GM23338 (cell line): Measurements from ENCODE around the gene CXXC1. TPM values are rescaled to one million over a fixed set of nuclear protein-coding genes. Genes with fewer than 3 reads are reported as not detected.

Source experiments
- ATAC-seq: fragments of 200-7000 bp; cut with Tn5 transposase; 3 replicates; pipeline ENCODE4 v1.9.1; 2020
- DNase-seq: peaks from one replicate; pipeline ENCODE4 v3.0.0-alpha.2; 2015; ENCODE audit warnings: low spot score
- H2AFZ ChIP-seq: fragments of 200-600 bp; sonication (generic); 2 replicates; pipeline ENCODE4 v1.8.0; 2016; ENCODE audit warnings: antibody characterized with exemption, mild to moderate bottlenecking, moderate library complexity
- H3F3A ChIP-seq: fragments of 200-600 bp; sonication (generic); replicated peaks from 2 replicates; pipeline ENCODE4 v1.8.0; 2017; ENCODE audit warnings: antibody characterized with exemption, mixed run types, low read depth
- H3K27ac ChIP-seq: fragments of 200-600 bp; sonication (generic); 2 replicates; pipeline ENCODE4 v1.6.1; 2016; ENCODE audit warnings: low read depth
- H3K27me3 ChIP-seq: fragments of 200-600 bp; sonication (generic); 2 replicates; pipeline ENCODE4 v1.8.0; 2016; ENCODE audit warnings: mild to moderate bottlenecking, mixed run types, moderate library complexity; ENCODE audit not compliant: insufficient read depth
- H3K36me3 ChIP-seq: fragments of 200-600 bp; sonication (generic); 2 replicates; pipeline ENCODE4 v1.8.0; 2016; ENCODE audit warnings: mild to moderate bottlenecking; ENCODE audit not compliant: insufficient read depth
- H3K4me1 ChIP-seq: fragments of 200-600 bp; sonication (generic); 2 replicates; pipeline ENCODE4 v1.8.0; 2016; ENCODE audit warnings: mild to moderate bottlenecking, moderate library complexity; ENCODE audit not compliant: insufficient read depth
- H3K4me2 ChIP-seq: fragments of 200-600 bp; sonication (generic); 2 replicates; pipeline ENCODE4 v1.7.1; 2017; ENCODE audit warnings: mixed run types
- H3K4me3 ChIP-seq: fragments of 200-600 bp; sonication (generic); 2 replicates; pipeline ENCODE4 v1.6.1; 2016; ENCODE audit warnings: mixed run types
- H3K79me2 ChIP-seq: fragments of 200-600 bp; sonication (generic); replicated peaks from 2 replicates; pipeline ENCODE4 v1.8.0; 2017; ENCODE audit warnings: mild to moderate bottlenecking; ENCODE audit not compliant: insufficient read depth
- H3K9me2 ChIP-seq: fragments of 200-600 bp; sonication (generic); 2 replicates; pipeline ENCODE4 v1.8.0; 2017; ENCODE audit not compliant: insufficient read depth
- H4K20me1 ChIP-seq: fragments of 200-600 bp; sonication (generic); replicated peaks from 2 replicates; pipeline ENCODE4 v1.8.0; 2017; ENCODE audit warnings: mild to moderate bottlenecking; ENCODE audit not compliant: insufficient read depth
- H3K27ac Mint-ChIP-seq: 2 replicates; pipeline ENCODE4 v1.8.0; 2020; ENCODE audit warnings: inconsistent platforms, mild to moderate bottlenecking, moderate library complexity, mixed read lengths
- H3K27me3 Mint-ChIP-seq: 3 replicates; pipeline ENCODE4 v1.8.0; 2022; ENCODE audit warnings: low read depth, mild to moderate bottlenecking, moderate library complexity, mixed read lengths, inconsistent platforms; ENCODE audit not compliant: insufficient read depth, poor library complexity
- H3K36me3 Mint-ChIP-seq: 3 replicates; pipeline ENCODE4 v1.8.0; 2021; ENCODE audit warnings: low read depth, mild to moderate bottlenecking, inconsistent platforms, moderate library complexity, mixed read lengths
- H3K4me1 Mint-ChIP-seq: 3 replicates; pipeline ENCODE4 v1.8.0; 2020; ENCODE audit warnings: mild to moderate bottlenecking, inconsistent platforms, mixed read lengths
- H3K4me3 Mint-ChIP-seq: 3 replicates; pipeline ENCODE4 v1.8.0; 2021; ENCODE audit warnings: moderate library complexity, mild to moderate bottlenecking, inconsistent platforms, mixed read lengths
- H3K9me3 Mint-ChIP-seq: 3 replicates; pipeline ENCODE4 v1.8.0; 2020; ENCODE audit warnings: moderate library complexity, mild to moderate bottlenecking, inconsistent platforms, mixed read lengths
- CREB1 ChIP-seq: fragments of 250-450 bp; sonication (Bioruptor Pico); IDR thresholded peaks from 2 replicates; pipeline ENCODE4 v1.5.0; 2020; ENCODE audit warnings: low read depth, mild to moderate bottlenecking, moderate library complexity
- EZH2 ChIP-seq: fragments of 200-600 bp; sonication (generic); IDR thresholded peaks from one replicate; pipeline ENCODE4 v1.8.0; 2017; ENCODE audit warnings: antibody characterized with exemption, mild to moderate bottlenecking, low read depth; ENCODE audit not compliant: unreplicated experiment
- EZH2phosphoT487 ChIP-seq: fragments of 200-600 bp; sonication (generic); IDR thresholded peaks from one replicate; pipeline ENCODE4 v1.8.1; 2018; ENCODE audit warnings: antibody characterized with exemption; ENCODE audit not compliant: unreplicated experiment
- JUNB ChIP-seq: IDR thresholded peaks from one replicate; pipeline ENCODE4 v1.6.1; 2016; ENCODE audit warnings: antibody characterized with exemption; ENCODE audit not compliant: unreplicated experiment
- NANOG ChIP-seq: IDR thresholded peaks from 2 replicates; pipeline ENCODE4 v1.6.1; 2016; ENCODE audit warnings: antibody characterized with exemption, borderline replicate concordance
- POLR2AphosphoS5 ChIP-seq: IDR thresholded peaks from 2 replicates; pipeline ENCODE4 v1.6.1; 2016; ENCODE audit warnings: antibody characterized with exemption, low read depth
- STAT1 ChIP-seq: IDR thresholded peaks from one replicate; pipeline ENCODE4 v1.6.1; 2016; ENCODE audit warnings: antibody characterized with exemption; ENCODE audit not compliant: unreplicated experiment
- ZNF114 ChIP-seq: fragments of 250-450 bp; sonication (Bioruptor Pico); IDR thresholded peaks from 2 replicates; pipeline ENCODE4 v1.5.0; 2020; ENCODE audit warnings: mild to moderate bottlenecking, moderate library complexity
- ZNF331 ChIP-seq: fragments of 250-450 bp; sonication (Bioruptor Pico); IDR thresholded peaks from 2 replicates; pipeline ENCODE4 v1.5.0; 2020; ENCODE audit warnings: low read depth, mild to moderate bottlenecking, moderate library complexity
- polyA plus RNA-seq: library from polyadenylated mRNA; unstranded; fragments of >200 nt; fragmentation: Nextera tagmentation; extraction: Ambion mirVana; gene quantifications from 2 replicates; pipeline ENCODE4 v1.2.1, GENCODE V29; 2016
- total RNA-seq: library from RNA; depleted of rRNA; stranded (reverse); fragments of >200 nt; shearing (Covaris generic); gene quantifications from 2 replicates; pipeline ENCODE4 v1.2.3, GENCODE V29; 2014
- TF ChIP-seq, protein P1 (sequence below), 2 experiments: fragments of 200-600 bp in 1 of 2; sonication (generic) in 1 of 2; conservative IDR thresholded peaks; 2 replicates each; pipeline versions ENCODE4 v1.5.1 to v1.6.1; 2016 to 2017; ENCODE audit warnings: antibody characterized with exemption in 2 of 2, low read depth in 2 of 2, mild to moderate bottlenecking in 2 of 2, moderate library complexity in 1 of 2
- TF ChIP-seq, protein P2 (sequence below): IDR thresholded peaks from one replicate; pipeline ENCODE4 v1.6.1; 2018; ENCODE audit warnings: antibody characterized with exemption; ENCODE audit not compliant: unreplicated experiment
- TF ChIP-seq, protein P3 (sequence below): fragments of 250-450 bp; sonication (Bioruptor Pico); IDR thresholded peaks from 2 replicates; pipeline ENCODE4 v1.5.0; 2020; ENCODE audit warnings: mild to moderate bottlenecking, moderate library complexity
- TF ChIP-seq, protein P4 (sequence below): IDR thresholded peaks from 2 replicates; pipeline ENCODE4 v1.6.1; 2016; ENCODE audit warnings: antibody characterized with exemption

The CXXC1 gene
- total and polyA plus RNA-seq, 2 experiments from 2014 or later: 59.0 to 74.3 TPM

DNA sequence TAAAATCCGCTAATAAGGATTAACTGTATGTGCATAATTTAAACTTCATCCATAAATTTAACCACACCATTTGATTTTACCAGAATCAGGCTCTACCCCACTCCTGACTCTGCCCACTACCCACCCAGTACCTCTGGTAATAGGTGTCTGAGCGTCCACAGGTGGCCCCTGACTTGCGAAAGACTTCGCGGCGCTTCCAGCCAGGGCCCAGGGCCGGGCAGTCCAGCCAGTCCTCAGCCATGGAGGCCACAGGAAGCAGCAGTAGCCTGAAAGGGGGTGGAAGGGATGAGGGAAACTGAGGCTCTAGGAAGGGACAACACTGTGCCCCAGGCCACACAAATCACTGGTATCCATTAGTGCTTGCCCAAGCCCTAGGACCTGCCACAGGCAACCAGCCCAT is 7.7 kb downstream of the CXXC1 start:
- Mint-ChIP-seq H3K4me3 (peak overlapping the region; percentile 91; the same call in 2 of the 3 replicates), H3K27ac (no peak overlapping the region), H3K9me3 (no peaks in the 10 kb centered on the region; the same call in 2 of the 3 replicates), H3K27me3 (peaks cover 8% of the 10 kb centered on the region), H3K4me1 (peaks cover 10% of the 10 kb centered on the region), H3K36me3 (peaks cover 57% of the 10 kb centered on the region)
- Histone ChIP-seq H4K20me1 (no peaks in the 10 kb centered on the region; the same call in 1 of the 2 replicates), H3K4me2 (no peak overlapping the region), H3K4me1 (peaks cover 6% of the 10 kb centered on the region; the same call in 1 of the 2 replicates), H3K36me3 (peaks cover 8% of the 10 kb centered on the region; the same call in 1 of the 2 replicates), H3F3A (no peaks in the 10 kb centered on the region; the same call in 1 of the 2 replicates), H3K4me3 (no peak overlapping the region), H3K27me3 (no peaks in the 10 kb centered on the region), H3K9me2 (no peaks in the 10 kb centered on the region), H3K27ac (no peak overlapping the region), H3K79me2 (peaks cover 25% of the 10 kb centered on the region), H2AFZ (no peak overlapping the region)
- ATAC-seq (no peak), DNase-seq (no peak)
- TF ChIP-seq ZNF114 (CRISPR knock-in tag): no peak
- TF ChIP-seq CREB1 (CRISPR knock-in tag): no peak
- no peak for TF ChIP-seq STAT1
- no peak for TF ChIP-seq EZH2
- TF ChIP-seq, protein P1, sequence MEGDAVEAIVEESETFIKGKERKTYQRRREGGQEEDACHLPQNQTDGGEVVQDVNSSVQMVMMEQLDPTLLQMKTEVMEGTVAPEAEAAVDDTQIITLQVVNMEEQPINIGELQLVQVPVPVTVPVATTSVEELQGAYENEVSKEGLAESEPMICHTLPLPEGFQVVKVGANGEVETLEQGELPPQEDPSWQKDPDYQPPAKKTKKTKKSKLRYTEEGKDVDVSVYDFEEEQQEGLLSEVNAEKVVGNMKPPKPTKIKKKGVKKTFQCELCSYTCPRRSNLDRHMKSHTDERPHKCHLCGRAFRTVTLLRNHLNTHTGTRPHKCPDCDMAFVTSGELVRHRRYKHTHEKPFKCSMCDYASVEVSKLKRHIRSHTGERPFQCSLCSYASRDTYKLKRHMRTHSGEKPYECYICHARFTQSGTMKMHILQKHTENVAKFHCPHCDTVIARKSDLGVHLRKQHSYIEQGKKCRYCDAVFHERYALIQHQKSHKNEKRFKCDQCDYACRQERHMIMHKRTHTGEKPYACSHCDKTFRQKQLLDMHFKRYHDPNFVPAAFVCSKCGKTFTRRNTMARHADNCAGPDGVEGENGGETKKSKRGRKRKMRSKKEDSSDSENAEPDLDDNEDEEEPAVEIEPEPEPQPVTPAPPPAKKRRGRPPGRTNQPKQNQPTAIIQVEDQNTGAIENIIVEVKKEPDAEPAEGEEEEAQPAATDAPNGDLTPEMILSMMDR (conservative IDR thresholded peaks at IDR 0.05; ENCODE audit: low read depth in 2 of 2): no peak
- TF ChIP-seq ZNF331 (CRISPR knock-in tag): no peak
- no peak for TF ChIP-seq JUNB
- TF ChIP-seq, protein P2, sequence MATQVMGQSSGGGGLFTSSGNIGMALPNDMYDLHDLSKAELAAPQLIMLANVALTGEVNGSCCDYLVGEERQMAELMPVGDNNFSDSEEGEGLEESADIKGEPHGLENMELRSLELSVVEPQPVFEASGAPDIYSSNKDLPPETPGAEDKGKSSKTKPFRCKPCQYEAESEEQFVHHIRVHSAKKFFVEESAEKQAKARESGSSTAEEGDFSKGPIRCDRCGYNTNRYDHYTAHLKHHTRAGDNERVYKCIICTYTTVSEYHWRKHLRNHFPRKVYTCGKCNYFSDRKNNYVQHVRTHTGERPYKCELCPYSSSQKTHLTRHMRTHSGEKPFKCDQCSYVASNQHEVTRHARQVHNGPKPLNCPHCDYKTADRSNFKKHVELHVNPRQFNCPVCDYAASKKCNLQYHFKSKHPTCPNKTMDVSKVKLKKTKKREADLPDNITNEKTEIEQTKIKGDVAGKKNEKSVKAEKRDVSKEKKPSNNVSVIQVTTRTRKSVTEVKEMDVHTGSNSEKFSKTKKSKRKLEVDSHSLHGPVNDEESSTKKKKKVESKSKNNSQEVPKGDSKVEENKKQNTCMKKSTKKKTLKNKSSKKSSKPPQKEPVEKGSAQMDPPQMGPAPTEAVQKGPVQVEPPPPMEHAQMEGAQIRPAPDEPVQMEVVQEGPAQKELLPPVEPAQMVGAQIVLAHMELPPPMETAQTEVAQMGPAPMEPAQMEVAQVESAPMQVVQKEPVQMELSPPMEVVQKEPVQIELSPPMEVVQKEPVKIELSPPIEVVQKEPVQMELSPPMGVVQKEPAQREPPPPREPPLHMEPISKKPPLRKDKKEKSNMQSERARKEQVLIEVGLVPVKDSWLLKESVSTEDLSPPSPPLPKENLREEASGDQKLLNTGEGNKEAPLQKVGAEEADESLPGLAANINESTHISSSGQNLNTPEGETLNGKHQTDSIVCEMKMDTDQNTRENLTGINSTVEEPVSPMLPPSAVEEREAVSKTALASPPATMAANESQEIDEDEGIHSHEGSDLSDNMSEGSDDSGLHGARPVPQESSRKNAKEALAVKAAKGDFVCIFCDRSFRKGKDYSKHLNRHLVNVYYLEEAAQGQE: no peak
- no peak for TF ChIP-seq NANOG
- TF ChIP-seq, protein P3, sequence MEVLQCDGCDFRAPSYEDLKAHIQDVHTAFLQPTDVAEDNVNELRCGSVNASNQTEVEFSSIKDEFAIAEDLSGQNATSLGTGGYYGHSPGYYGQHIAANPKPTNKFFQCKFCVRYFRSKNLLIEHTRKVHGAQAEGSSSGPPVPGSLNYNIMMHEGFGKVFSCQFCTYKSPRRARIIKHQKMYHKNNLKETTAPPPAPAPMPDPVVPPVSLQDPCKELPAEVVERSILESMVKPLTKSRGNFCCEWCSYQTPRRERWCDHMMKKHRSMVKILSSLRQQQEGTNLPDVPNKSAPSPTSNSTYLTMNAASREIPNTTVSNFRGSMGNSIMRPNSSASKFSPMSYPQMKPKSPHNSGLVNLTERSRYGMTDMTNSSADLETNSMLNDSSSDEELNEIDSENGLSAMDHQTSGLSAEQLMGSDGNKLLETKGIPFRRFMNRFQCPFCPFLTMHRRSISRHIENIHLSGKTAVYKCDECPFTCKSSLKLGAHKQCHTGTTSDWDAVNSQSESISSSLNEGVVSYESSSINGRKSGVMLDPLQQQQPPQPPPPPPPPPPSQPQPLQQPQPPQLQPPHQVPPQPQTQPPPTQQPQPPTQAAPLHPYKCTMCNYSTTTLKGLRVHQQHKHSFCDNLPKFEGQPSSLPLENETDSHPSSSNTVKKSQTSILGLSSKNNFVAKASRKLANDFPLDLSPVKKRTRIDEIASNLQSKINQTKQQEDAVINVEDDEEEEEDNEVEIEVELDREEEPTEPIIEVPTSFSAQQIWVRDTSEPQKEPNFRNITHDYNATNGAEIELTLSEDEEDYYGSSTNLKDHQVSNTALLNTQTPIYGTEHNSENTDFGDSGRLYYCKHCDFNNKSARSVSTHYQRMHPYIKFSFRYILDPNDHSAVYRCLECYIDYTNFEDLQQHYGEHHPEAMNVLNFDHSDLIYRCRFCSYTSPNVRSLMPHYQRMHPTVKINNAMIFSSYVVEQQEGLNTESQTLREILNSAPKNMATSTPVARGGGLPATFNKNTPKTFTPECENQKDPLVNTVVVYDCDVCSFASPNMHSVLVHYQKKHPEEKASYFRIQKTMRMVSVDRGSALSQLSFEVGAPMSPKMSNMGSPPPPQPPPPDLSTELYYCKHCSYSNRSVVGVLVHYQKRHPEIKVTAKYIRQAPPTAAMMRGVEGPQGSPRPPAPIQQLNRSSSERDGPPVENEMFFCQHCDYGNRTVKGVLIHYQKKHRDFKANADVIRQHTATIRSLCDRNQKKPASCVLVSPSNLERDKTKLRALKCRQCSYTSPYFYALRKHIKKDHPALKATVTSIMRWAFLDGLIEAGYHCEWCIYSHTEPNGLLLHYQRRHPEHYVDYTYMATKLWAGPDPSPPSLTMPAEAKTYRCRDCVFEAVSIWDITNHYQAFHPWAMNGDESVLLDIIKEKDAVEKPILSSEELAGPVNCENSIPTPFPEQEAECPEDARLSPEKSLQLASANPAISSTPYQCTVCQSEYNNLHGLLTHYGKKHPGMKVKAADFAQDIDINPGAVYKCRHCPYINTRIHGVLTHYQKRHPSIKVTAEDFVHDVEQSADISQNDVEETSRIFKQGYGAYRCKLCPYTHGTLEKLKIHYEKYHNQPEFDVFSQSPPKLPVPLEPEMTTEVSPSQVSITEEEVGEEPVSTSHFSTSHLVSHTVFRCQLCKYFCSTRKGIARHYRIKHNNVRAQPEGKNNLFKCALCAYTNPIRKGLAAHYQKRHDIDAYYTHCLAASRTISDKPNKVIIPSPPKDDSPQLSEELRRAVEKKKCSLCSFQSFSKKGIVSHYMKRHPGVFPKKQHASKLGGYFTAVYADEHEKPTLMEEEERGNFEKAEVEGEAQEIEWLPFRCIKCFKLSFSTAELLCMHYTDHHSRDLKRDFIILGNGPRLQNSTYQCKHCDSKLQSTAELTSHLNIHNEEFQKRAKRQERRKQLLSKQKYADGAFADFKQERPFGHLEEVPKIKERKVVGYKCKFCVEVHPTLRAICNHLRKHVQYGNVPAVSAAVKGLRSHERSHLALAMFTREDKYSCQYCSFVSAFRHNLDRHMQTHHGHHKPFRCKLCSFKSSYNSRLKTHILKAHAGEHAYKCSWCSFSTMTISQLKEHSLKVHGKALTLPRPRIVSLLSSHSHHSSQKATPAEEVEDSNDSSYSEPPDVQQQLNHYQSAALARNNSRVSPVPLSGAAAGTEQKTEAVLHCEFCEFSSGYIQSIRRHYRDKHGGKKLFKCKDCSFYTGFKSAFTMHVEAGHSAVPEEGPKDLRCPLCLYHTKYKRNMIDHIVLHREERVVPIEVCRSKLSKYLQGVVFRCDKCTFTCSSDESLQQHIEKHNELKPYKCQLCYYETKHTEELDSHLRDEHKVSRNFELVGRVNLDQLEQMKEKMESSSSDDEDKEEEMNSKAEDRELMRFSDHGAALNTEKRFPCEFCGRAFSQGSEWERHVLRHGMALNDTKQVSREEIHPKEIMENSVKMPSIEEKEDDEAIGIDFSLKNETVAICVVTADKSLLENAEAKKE (CRISPR knock-in tag): no peak
- TF ChIP-seq, protein P4, sequence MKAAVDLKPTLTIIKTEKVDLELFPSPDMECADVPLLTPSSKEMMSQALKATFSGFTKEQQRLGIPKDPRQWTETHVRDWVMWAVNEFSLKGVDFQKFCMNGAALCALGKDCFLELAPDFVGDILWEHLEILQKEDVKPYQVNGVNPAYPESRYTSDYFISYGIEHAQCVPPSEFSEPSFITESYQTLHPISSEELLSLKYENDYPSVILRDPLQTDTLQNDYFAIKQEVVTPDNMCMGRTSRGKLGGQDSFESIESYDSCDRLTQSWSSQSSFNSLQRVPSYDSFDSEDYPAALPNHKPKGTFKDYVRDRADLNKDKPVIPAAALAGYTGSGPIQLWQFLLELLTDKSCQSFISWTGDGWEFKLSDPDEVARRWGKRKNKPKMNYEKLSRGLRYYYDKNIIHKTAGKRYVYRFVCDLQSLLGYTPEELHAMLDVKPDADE: no peak
- no peak for TF ChIP-seq EZH2phosphoT487
- TF ChIP-seq POLR2AphosphoS5: no peak
